Neuronal stem cell (in vitro differentiated cells): Measurements from ENCODE around the gene CLSTN3.
A peak's percentile ranks its signal among the peaks of the same experiment; 100 is the strongest.

Experiments used
- DNase-seq: peaks from one replicate; pipeline ENCODE4 v3.0.0-alpha.2; 2013; ENCODE audit warnings: low spot score
- H2AFZ ChIP-seq: one replicate; pipeline ENCODE4 v1.6.1; 2013; ENCODE audit warnings: mild to moderate bottlenecking, low read length, inconsistent platforms
- H2AK5ac ChIP-seq: 2 replicates; pipeline ENCODE4 v1.6.1; 2013; ENCODE audit warnings: low read depth, mild to moderate bottlenecking, inconsistent platforms, low read length, moderate library complexity, mixed read lengths
- H2BK120ac ChIP-seq: 2 replicates; pipeline ENCODE4 v1.6.1; 2013; ENCODE audit warnings: low read depth, mild to moderate bottlenecking, inconsistent platforms, low read length, moderate library complexity, mixed read lengths
- H2BK12ac ChIP-seq: one replicate; pipeline ENCODE4 v1.6.1; 2013; ENCODE audit warnings: low read length, inconsistent platforms
- H2BK15ac ChIP-seq: 2 replicates; pipeline ENCODE4 v1.6.1; 2013; ENCODE audit warnings: mild to moderate bottlenecking, low read length, inconsistent platforms, mixed read lengths
- H2BK5ac ChIP-seq: one replicate; pipeline ENCODE4 v1.6.1; 2013; ENCODE audit warnings: inconsistent platforms, mild to moderate bottlenecking, low read length, moderate library complexity
- H3K14ac ChIP-seq: one replicate; pipeline ENCODE4 v1.6.1; 2013; ENCODE audit warnings: low read length, inconsistent platforms
- H3K18ac ChIP-seq: 2 replicates; pipeline ENCODE4 v1.6.1; 2013; ENCODE audit warnings: low read length, inconsistent platforms
- H3K23ac ChIP-seq: 2 replicates; pipeline ENCODE4 v1.6.1; 2013; ENCODE audit warnings: low read depth, mild to moderate bottlenecking, mixed read lengths, low read length, inconsistent platforms; ENCODE audit not compliant: poor library complexity
- H3K27ac ChIP-seq: replicated peaks from 3 replicates; pipeline ENCODE4 v1.5.1; 2013; ENCODE audit warnings: low read length, inconsistent platforms
- H3K27me3 ChIP-seq, 3 experiments: 2 replicates each; pipeline ENCODE4 v1.6.1; 2013; ENCODE audit warnings: low read length in 3 of 3, mild to moderate bottlenecking in 2 of 3, inconsistent platforms in 1 of 3, low read depth in 1 of 3, mixed read lengths in 1 of 3, moderate library complexity in 1 of 3; ENCODE audit not compliant: control insufficient read depth in 3 of 3, insufficient read depth in 3 of 3
- H3K36me3 ChIP-seq, 2 donors: replicated peaks in 1 of 2; 2 replicates each; pipeline ENCODE4 v1.6.1; 2013; ENCODE audit warnings: low read length in 2 of 2; ENCODE audit not compliant: control insufficient read depth in 2 of 2, insufficient read depth in 2 of 2
- H3K4ac ChIP-seq: 2 replicates; pipeline ENCODE4 v1.6.1; 2013; ENCODE audit warnings: inconsistent platforms, mild to moderate bottlenecking, low read length, moderate library complexity
- H3K4me1 ChIP-seq, 2 donors: 1 replicate in 1 of 2; 2 replicates in 1 of 2; pipeline ENCODE4 v1.6.1; 2013; ENCODE audit warnings: low read length in 2 of 2, low read depth in 1 of 2; ENCODE audit not compliant: control insufficient read depth in 2 of 2, insufficient read depth in 1 of 2
- H3K4me2 ChIP-seq: one replicate; pipeline ENCODE4 v1.6.1; 2013; ENCODE audit warnings: mild to moderate bottlenecking, low read length, inconsistent platforms; ENCODE audit not compliant: insufficient read depth, poor library complexity, severe bottlenecking
- H3K4me3 ChIP-seq, 2 donors: 2 replicates each; pipeline ENCODE4 v1.5.1; 2013; ENCODE audit warnings: low read length in 2 of 2, mild to moderate bottlenecking in 2 of 2, inconsistent platforms in 1 of 2, moderate library complexity in 1 of 2
- H3K79me1 ChIP-seq: one replicate; pipeline ENCODE4 v1.6.1; 2013; ENCODE audit warnings: low read depth, mild to moderate bottlenecking, inconsistent platforms, low read length, moderate library complexity
- H3K9ac ChIP-seq: one replicate; pipeline ENCODE4 v1.6.1; 2013; ENCODE audit warnings: mild to moderate bottlenecking, low read depth, low read length, inconsistent platforms; ENCODE audit not compliant: poor library complexity
- H3K9me3 ChIP-seq, 2 donors: replicated peaks in 1 of 2; 2 replicates each; pipeline versions ENCODE3 to v1.6.1; 2013; ENCODE audit warnings: low read length in 2 of 2, mild to moderate bottlenecking in 2 of 2, inconsistent platforms in 1 of 2, low read depth in 1 of 2, mixed read lengths in 1 of 2, moderate library complexity in 1 of 2; ENCODE audit not compliant: control insufficient read depth in 2 of 2, insufficient read depth in 1 of 2
- H4K8ac ChIP-seq: one replicate; pipeline ENCODE4 v1.6.1; 2013; ENCODE audit warnings: low read depth, mild to moderate bottlenecking, inconsistent platforms, low read length, moderate library complexity
- H4K91ac ChIP-seq: one replicate; pipeline ENCODE4 v1.6.1; 2013; ENCODE audit warnings: low read length, low read depth, mild to moderate bottlenecking, inconsistent platforms; ENCODE audit not compliant: poor library complexity
- WGBS, 2 donors: extraction: QIAGEN DNeasy Blood & Tissue Kit; methylation state at CpG; one replicate each; pipeline ENCODE4 v1.1.7; 2013; ENCODE audit warnings: missing lambda C conversion rate in 2 of 2, mixed read lengths in 1 of 2; ENCODE audit not compliant: insufficient read length in 2 of 2, insufficient replicate concordance in 1 of 2; ENCODE audit errors: extremely low coverage in 2 of 2; 5-methylcytosine and 5-hydroxymethylcytosine counted together

Gene CLSTN3

DNA sequence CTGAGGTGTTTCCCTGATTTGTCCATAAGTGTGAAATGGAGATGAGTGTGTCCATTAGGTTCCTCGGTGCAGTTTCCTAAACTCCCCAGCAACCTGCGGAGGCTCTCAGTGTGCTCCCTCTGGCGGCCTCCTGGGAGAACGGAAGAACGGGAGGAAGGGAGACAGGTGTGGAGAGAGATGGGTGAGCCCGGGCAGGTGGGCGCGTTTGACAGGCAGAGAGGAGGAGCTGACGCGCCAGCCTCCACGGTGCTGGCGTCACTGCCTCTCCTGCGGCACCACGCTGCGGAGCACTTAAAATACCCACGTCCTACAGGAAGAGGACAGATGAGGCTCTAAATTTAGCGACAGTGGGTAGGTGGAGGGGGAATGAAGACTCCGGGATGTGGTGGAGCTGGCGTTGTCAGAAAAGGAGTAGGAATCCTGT is 32.5 kb downstream of the CLSTN3 start:
- peaks cover 0 to under 1% of the 10 kb centered on the region in 2 donors for H3K36me3 ChIP-seq
- H2BK15ac ChIP-seq: no peak overlapping the region
- no peak overlapping the region for H3K14ac ChIP-seq
- WGBS, 2 donors: no CpG with 5 or more reads among the region's 19 CpGs
- DNase-seq: no peak
- H3K23ac ChIP-seq: no peak overlapping the region
- no peak overlapping the region for H4K91ac ChIP-seq
- no peak overlapping the region for H3K4ac ChIP-seq
- no peaks in the 10 kb centered on the region for H3K4me1 ChIP-seq
- no peak overlapping the region for H2BK12ac ChIP-seq
- H3K9ac ChIP-seq: peak overlapping the region; percentile 56
- H3K18ac ChIP-seq: no peak overlapping the region
- H2BK120ac ChIP-seq: no peak overlapping the region
- H3K27ac ChIP-seq: no peak overlapping the region
- H3K4me2 ChIP-seq: no peak overlapping the region
- H3K27me3 ChIP-seq: peaks cover 0 to 20% (median 0%) of the 10 kb centered on the region in 3 experiments
- peaks cover 6 to 10% of the 10 kb centered on the region in 2 donors for H3K9me3 ChIP-seq
- H2AFZ ChIP-seq: no peak overlapping the region
- H2BK5ac ChIP-seq: no peak overlapping the region
- no peak overlapping the region for H3K4me3 ChIP-seq
- no peak overlapping the region for H2AK5ac ChIP-seq
- no peak overlapping the region for H4K8ac ChIP-seq
- no peaks in the 10 kb centered on the region for H3K79me1 ChIP-seq

DNA sequence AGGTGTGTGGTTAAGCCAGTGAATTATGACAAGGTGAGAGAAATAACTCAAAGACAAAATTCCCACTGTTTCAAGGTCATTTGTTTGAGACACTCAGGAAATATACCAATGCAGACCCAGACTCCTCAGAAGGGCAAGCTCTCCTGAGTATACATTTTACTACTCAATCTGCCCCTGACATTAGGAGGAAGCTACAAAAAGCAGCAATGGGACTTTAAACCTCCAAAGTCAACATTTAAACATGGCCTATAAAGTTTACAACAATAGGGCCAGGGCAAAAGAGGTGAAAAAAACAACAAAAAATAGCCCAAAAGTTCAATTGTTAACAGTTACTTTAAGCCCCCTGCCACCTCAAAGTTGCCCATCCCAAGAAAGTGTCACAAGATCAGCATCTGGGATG is 39.8 kb downstream of the CLSTN3 start:
- H4K91ac ChIP-seq: no peak overlapping the region

DNA sequence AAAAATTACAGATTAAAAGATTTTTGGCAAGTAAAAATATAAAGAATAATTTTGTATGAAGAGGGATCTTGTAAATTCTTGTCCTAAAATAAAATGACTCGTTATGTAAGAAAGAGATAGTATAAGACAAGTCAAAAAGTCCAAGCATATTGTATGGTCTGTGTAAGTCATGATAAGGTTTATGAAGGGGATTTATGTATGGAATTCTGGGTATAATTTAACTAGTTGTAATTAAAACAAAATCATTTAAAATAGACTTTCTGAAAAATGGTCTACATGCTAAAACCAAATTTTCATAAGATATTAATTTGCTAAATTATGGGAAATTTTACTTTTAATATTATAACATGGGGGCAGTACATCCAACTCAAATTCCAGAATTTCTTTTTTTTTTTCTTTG is 41.7 kb downstream of the CLSTN3 start:
- Histone ChIP-seq H3K4me3 (no peak overlapping the region), H2BK120ac (no peak overlapping the region), H3K18ac (no peak overlapping the region), H2AK5ac (no peak overlapping the region), H3K9me3 (peaks cover 19 to 35% of the 10 kb centered on the region in 2 donors), H3K4me2 (no peak overlapping the region), H3K4ac (no peak overlapping the region), H3K27ac (no peak overlapping the region), H4K91ac (no peak overlapping the region), H2AFZ (no peak overlapping the region), H2BK5ac (no peak overlapping the region), H3K27me3 (no peaks in the 10 kb centered on the region), H3K23ac (no peak overlapping the region), H4K8ac (no peak overlapping the region), H3K79me1 (no peaks in the 10 kb centered on the region), H2BK12ac (no peak overlapping the region), H3K36me3 (no peaks in the 10 kb centered on the region), H2BK15ac (no peak overlapping the region), H3K14ac (no peak overlapping the region), H3K9ac (no peak overlapping the region), H3K4me1 (no peaks in the 10 kb centered on the region)
- no CpG with 5 or more reads among the region's 1 CpG for WGBS, 2 donors
- DNase-seq: no peak

More for the DNA sequence above, 39.8 kb downstream of the CLSTN3 start:
- Histone ChIP-seq H3K27me3 (no peaks in the 10 kb centered on the region), H3K4me3 (no peak overlapping the region), H3K79me1 (no peaks in the 10 kb centered on the region), H2BK120ac (no peak overlapping the region), H2AK5ac (no peak overlapping the region), H2BK5ac (no peak overlapping the region), H3K4me2 (no peak overlapping the region), H3K23ac (no peak overlapping the region), H2AFZ (no peak overlapping the region), H3K36me3 (no peaks in the 10 kb centered on the region), H3K14ac (no peak overlapping the region), H3K4me1 (no peaks in the 10 kb centered on the region), H2BK12ac (no peak overlapping the region), H4K8ac (no peak overlapping the region), H2BK15ac (no peak overlapping the region), H3K27ac (no peak overlapping the region), H3K9ac (no peak overlapping the region), H3K9me3 (peaks cover 26 to 36% of the 10 kb centered on the region in 2 donors), H3K4ac (no peak overlapping the region), H3K18ac (no peak overlapping the region)
- no peak for DNase-seq

DNA sequence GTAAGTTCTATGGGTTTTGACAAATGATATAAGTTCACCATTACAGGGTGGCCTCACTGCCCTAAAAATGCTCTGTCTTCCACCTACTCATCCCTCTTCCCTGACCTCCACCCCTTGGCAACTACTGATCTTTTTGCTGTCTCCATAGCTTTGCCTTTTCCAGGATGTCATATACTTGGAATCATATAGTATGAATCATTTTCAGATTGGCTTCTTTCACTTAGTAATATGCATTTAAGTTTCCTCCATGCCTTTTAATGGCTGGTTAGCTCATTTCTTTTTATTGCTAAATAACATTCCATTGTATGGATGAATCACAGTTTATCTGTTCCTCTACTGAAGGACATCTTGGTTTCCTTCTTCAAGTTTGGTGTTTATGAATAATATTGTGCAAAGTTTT is 45.3 kb downstream of the CLSTN3 start:
- Histone ChIP-seq H2BK12ac (no peak overlapping the region), H3K79me1 (no peaks in the 10 kb centered on the region), H4K91ac (no peak overlapping the region), H3K36me3 (no peaks in the 10 kb centered on the region), H2BK120ac (no peak overlapping the region), H3K23ac (no peak overlapping the region), H4K8ac (no peak overlapping the region), H3K4me3 (no peak overlapping the region), H3K9ac (no peak overlapping the region), H3K18ac (no peak overlapping the region), H3K14ac (no peak overlapping the region), H3K27ac (no peak overlapping the region), H3K9me3 (peaks cover 6 to 14% of the 10 kb centered on the region in 2 donors), H3K4me2 (no peak overlapping the region), H3K27me3 (no peaks in the 10 kb centered on the region), H3K4me1 (no peaks in the 10 kb centered on the region), H3K4ac (no peak overlapping the region), H2BK5ac (no peak overlapping the region), H2AFZ (no peak overlapping the region), H2AK5ac (no peak overlapping the region), H2BK15ac (no peak overlapping the region)
- DNase-seq: no peak
